GM19240 (cell line): ENCODE data around the gene IL2RA.
"Not testable (repeated sequence)": the region's sequence is repeated elsewhere in the genome, so short reads cannot be mapped to it uniquely, and the experiment has no call there.

Source experiments
- DNase-seq: peaks from one replicate; pipeline ENCODE4 v3.0.0; 2011; ENCODE audit warnings: low spot score; ENCODE audit not compliant: insufficient read length

The IL2RA gene

GRCh38 chr10:6083523-6084475, 21.6 kb upstream of the IL2RA start:
- no peak for DNase-seq

- DNase-seq: no peak
Observed at GRCh38 chr10:6082496-6083395, 20.6 kb upstream of the IL2RA start.

GRCh38 chr10:6080417-6080973, 18.3 kb upstream of the IL2RA start:
- no peak for DNase-seq

GRCh38 chr10:6079044-6079443, 16.9 kb upstream of the IL2RA start:
- no peak for DNase-seq

- no peak for DNase-seq
Observed at GRCh38 chr10:6077071-6077675, 15.0 kb upstream of the IL2RA start.

- no peak for DNase-seq
Observed at GRCh38 chr10:6074489-6075301, 12.5 kb upstream of the IL2RA start.

GRCh38 chr10:6072215-6072934, 10.2 kb upstream of the IL2RA start:
- DNase-seq: no peak

- DNase-seq: no peak
Observed at GRCh38 chr10:6071181-6072175, 9.3 kb upstream of the IL2RA start.

- no peak for DNase-seq
Observed at GRCh38 chr10:6070660-6071059, 8.5 kb upstream of the IL2RA start.

- no peak for DNase-seq
Observed at GRCh38 chr10:6069081-6069931, 7.1 kb upstream of the IL2RA start.

GRCh38 chr10:6068422-6068821, 6.3 kb upstream of the IL2RA start:
- DNase-seq: no peak

- no peak for DNase-seq
Observed at GRCh38 chr10:6068006-6068405, 5.8 kb upstream of the IL2RA start.

GRCh38 chr10:6067457-6067856, 5.3 kb upstream of the IL2RA start:
- no peak for DNase-seq

GRCh38 chr10:6065835-6066234, 3.7 kb upstream of the IL2RA start:
- no peak for DNase-seq

GRCh38 chr10:6065406-6065805, 3.2 kb upstream of the IL2RA start:
- no peak for DNase-seq

GRCh38 chr10:6064726-6065125, 2.6 kb upstream of the IL2RA start:
- DNase-seq: not testable (repeated sequence)

- no peak for DNase-seq
Observed at GRCh38 chr10:6064119-6064518, 2.0 kb upstream of the IL2RA start.

GRCh38 chr10:6061056-6061455, 1.1 kb downstream of the IL2RA start:
- no peak for DNase-seq
